Uterus (tissue), 4 donors: ENCODE data around the gene TACR2. TPM values are rescaled to one million over a fixed set of nuclear protein-coding genes. Genes with fewer than 3 reads are reported as not detected.

Source experiments
- DNase-seq, 2 donors: peaks; one replicate each; pipeline ENCODE4 v3.0.0-alpha.2; 2019 to 2020
- H3K27ac ChIP-seq, 2 donors: fragments of 200-600 bp; sonication (generic); 1 replicate in 1 of 2; 2 replicates in 1 of 2; pipeline ENCODE4 v1.5.1; 2016 to 2018
- H3K27me3 ChIP-seq, 2 donors: fragments of 200-600 bp; sonication (generic); one replicate each; pipeline ENCODE4 v1.5.1; 2018 to 2019; ENCODE audit warnings: control low read depth in 1 of 2
- H3K36me3 ChIP-seq, 2 donors: fragments of 200-600 bp; sonication (generic); one replicate each; pipeline ENCODE4 v1.5.1; 2019; ENCODE audit warnings: control low read depth in 1 of 2
- H3K4me1 ChIP-seq, 2 donors: fragments of 200-600 bp; sonication (generic); one replicate each; pipeline ENCODE4 v1.5.1; 2018 to 2019; ENCODE audit warnings: control low read depth in 1 of 2
- H3K4me3 ChIP-seq, 2 donors: fragments of 200-600 bp; sonication (generic); 1 replicate in 1 of 2; 2 replicates in 1 of 2; pipeline ENCODE4 v1.5.1; 2018 to 2019; ENCODE audit warnings: mild to moderate bottlenecking in 1 of 2
- H3K9me3 ChIP-seq, 2 donors: fragments of 200-600 bp; sonication (generic); one replicate each; pipeline ENCODE4 v1.5.1; 2019; ENCODE audit warnings: control low read depth in 1 of 2
- CTCF ChIP-seq, 4 experiments: fragments of 200-600 bp in 2 of 4; fragments of 450-650 bp in 2 of 4; sonication (generic) in 2 of 4; IDR thresholded peaks; one replicate each; pipeline ENCODE4 v1.5.1; 2016 to 2019; ENCODE audit warnings: antibody characterized with exemption in 4 of 4, mild to moderate bottlenecking in 2 of 4, moderate library complexity in 1 of 4
- POLR2A ChIP-seq, 2 donors: fragments of 450-650 bp; IDR thresholded peaks; one replicate each; pipeline ENCODE4 v1.6.1; 2016; ENCODE audit warnings: antibody characterized with exemption in 2 of 2, mild to moderate bottlenecking in 1 of 2, moderate library complexity in 1 of 2
- intact Hi-C: fragments of 100-400 bp; cut with DNase I; formaldehyde crosslinking; loops from one replicate; pipeline ENCODE4 v1.15.1; 2023; ENCODE audit warnings: low total_unique reads
- total RNA-seq, 4 donors: library from RNA; depleted of rRNA in 3 of 4; stranded (reverse); fragments of >200 nt in 3 of 4; gene quantifications; one replicate each; pipeline versions ENCODE4 v1.1.0 to v1.2.4, GENCODE V29; 2014 to 2023
- donor health status: DM: yes; HTN: yes; CAD: no.

TACR2 gene
- total RNA-seq = 10 to 100 TPM in 2 of 4 donors, 1 to 10 TPM in 1, under 1 TPM in 1; 0.28 to 35.0 (median 13.8) TPM

GRCh38 chr10:69416695-69417094 lies at the start of gene TACR2:
TACR2 (minus strand) TSS chr10:69416918; CDS start chr10:69416323, 595 bp downstream.
- H3K36me3 ChIP-seq = no peaks in the 10 kb centered on the region
- intact Hi-C loops = loop anchor here (10.0 kb wide), 1 partner anchor 218 kb away; the partner anchor contains the start of gene FAM241B
- H3K4me3 ChIP-seq = peak within 1 kb of the TSS; percentile 12 to 13
- peak; percentile 67 for DNase-seq
- H3K9me3 ChIP-seq = no peaks in the 10 kb centered on the region
- no peak for TF ChIP-seq CTCF (IDR thresholded peaks at IDR 0.05)
- no peaks in the 10 kb centered on the region for H3K27me3 ChIP-seq
- H3K27ac ChIP-seq = peak within 1 kb of the TSS; percentile 81 to 99
- no peaks in the 10 kb centered on the region for H3K4me1 ChIP-seq

DNA sequence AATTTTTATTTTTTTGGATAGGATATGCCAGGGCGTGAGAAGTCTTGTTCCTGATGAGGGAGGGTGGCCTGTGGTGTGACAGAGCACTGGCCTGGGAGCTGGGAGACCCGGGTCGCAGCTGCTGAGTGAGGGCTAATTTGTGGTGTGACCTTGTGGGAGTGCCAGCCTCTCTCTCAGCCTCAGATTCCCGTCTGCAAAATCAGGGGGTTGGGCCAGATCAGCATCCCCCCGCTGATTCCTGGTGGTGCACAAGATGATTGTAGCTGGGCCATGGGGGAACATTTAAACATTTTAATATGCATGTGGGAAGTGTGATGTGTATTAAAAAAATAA lies 49.4 kb upstream of the TACR2 start:
- no peaks in the 10 kb centered on the region for H3K36me3 ChIP-seq
- intact Hi-C loops = no loop called here
- H3K27me3 ChIP-seq = no peaks in the 10 kb centered on the region
- H3K4me1 ChIP-seq = peaks cover 5 to 18% of the 10 kb centered on the region in 2 donors
- TF ChIP-seq CTCF (IDR thresholded peaks at IDR 0.05) (no peak), POLR2A (IDR thresholded peaks at IDR 0.05) (no peak)
- H3K27ac ChIP-seq = peak overlapping the region; percentile 70 to 78
- no peak for DNase-seq
- no peak overlapping the region for H3K4me3 ChIP-seq
- no peaks in the 10 kb centered on the region for H3K9me3 ChIP-seq

GRCh38 chr10:69465457-69466157 lies 48.9 kb upstream of the TACR2 start:
- no peaks in the 10 kb centered on the region for H3K27me3 ChIP-seq
- no peaks in the 10 kb centered on the region for H3K36me3 ChIP-seq
- no peak overlapping the region for H3K4me3 ChIP-seq
- intact Hi-C loops = no loop called here
- DNase-seq = no peak
- TF ChIP-seq CTCF (IDR thresholded peaks at IDR 0.05) (no peak), POLR2A (IDR thresholded peaks at IDR 0.05) (no peak)
- peak overlapping the region; percentile 70 to 78 for H3K27ac ChIP-seq
- no peaks in the 10 kb centered on the region for H3K9me3 ChIP-seq
- peaks cover 5 to 18% of the 10 kb centered on the region in 2 donors for H3K4me1 ChIP-seq

DNA sequence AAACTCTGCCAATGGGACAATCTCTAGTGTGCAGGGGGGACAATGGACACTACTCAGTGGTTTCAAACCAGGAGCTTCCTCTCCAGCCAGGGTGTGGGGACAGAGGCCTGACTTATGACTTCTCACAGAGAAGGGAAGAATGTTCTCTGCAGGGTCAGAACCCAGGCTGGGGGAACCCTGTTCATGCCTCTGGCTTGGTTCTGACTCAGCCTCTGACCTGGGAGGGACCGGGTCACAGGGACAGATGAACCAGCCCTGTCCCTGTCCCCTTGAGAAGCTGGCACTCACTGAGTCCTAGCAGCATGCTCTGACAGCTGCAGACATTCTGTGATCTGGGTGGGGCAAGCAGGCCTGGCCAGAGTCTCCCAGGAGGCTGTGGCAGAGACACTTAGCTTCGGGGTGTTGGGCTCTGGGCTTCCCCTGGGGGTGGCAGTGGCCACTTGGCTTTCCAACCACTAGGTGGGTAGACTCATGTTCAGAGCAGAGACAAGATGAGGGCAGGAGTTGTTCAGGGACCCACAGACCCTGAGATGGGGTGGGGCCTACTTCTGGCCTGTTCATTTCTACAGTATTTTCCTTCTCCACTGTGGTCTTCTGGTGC lies 48.2 kb upstream of the TACR2 start:
- H3K4me3 ChIP-seq = no peak overlapping the region
- TF ChIP-seq POLR2A (IDR thresholded peaks at IDR 0.05) (no peak), CTCF (IDR thresholded peaks at IDR 0.05) (no peak)
- intact Hi-C loops = no loop called here
- H3K27ac ChIP-seq = peak overlapping the region; percentile 70 to 78
- no peaks in the 10 kb centered on the region for H3K36me3 ChIP-seq
- peaks cover 5 to 18% of the 10 kb centered on the region in 2 donors for H3K4me1 ChIP-seq
- H3K9me3 ChIP-seq = no peaks in the 10 kb centered on the region
- H3K27me3 ChIP-seq = no peaks in the 10 kb centered on the region
- no peak for DNase-seq

DNA sequence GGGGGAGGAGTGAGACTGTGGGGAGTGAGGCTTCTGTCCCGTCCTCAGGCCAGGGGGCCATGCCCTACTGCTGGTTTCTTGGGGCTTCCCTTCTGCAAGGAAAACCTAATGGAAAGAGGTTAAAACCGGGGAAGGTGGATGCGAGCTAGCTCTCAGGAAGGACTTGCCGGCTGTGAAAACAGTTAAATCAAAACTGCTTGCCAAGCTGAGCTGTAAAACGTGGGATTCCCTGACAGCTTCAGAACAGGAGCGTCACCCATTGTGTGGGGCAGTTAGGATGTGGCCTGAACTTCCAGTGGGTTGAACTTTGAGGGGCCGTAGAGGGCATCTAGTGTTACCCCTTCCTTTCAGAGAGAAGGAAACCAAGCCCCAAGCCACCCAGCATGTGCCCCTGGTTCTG lies 47.7 kb upstream of the TACR2 start:
- DNase-seq = no peak
- H3K4me3 ChIP-seq = no peak overlapping the region
- peaks cover 5 to 18% of the 10 kb centered on the region in 2 donors for H3K4me1 ChIP-seq
- H3K27me3 ChIP-seq = no peaks in the 10 kb centered on the region
- intact Hi-C loops = no loop called here
- no peaks in the 10 kb centered on the region for H3K9me3 ChIP-seq
- H3K27ac ChIP-seq = peak overlapping the region; percentile 70 to 78
- TF ChIP-seq POLR2A (IDR thresholded peaks at IDR 0.05) (no peak), CTCF (IDR thresholded peaks at IDR 0.05) (no peak)
- no peaks in the 10 kb centered on the region for H3K36me3 ChIP-seq
